IMR-90 (cell line): ENCODE data around the gene GBF1. TPM values are rescaled to one million over a fixed set of nuclear protein-coding genes. Genes with fewer than 3 reads are reported as not detected.

Source experiments
- ATAC-seq: fragments of 200-7000 bp; cut with Tn5 transposase; 2 replicates; pipeline ENCODE4 v1.9.1; 2020; ENCODE audit warnings: low read depth, mild to moderate bottlenecking, moderate library complexity
- BruUV-seq: library from RNA; stranded (reverse); fragments of 400-500 nt; replicated peaks from 2 replicates; lab custom pipeline; 2021; lab: Mats Ljungman, UMichigan
- CTCF ChIA-PET: fragments of 300-600 bp; formaldehyde crosslinking; extraction: SDS; loops from one replicate; lab custom pipeline; 2021; ENCODE audit warnings: antibody characterized with exemption; lab: Yijun Ruan, JAX
- POLR2A ChIA-PET: fragments of 300-600 bp; sonication (Branson Sonifier 250); formaldehyde crosslinking; loops from one replicate; lab custom pipeline; 2022; ENCODE audit warnings: antibody characterized with exemption; ENCODE audit not compliant: unreplicated experiment; lab: Charles Lee
- DNase-seq: peaks from one replicate; pipeline ENCODE4 v3.0.0; 2013
- H2AFZ ChIP-seq: replicated peaks from 2 replicates; pipeline ENCODE3; 2013; ENCODE audit warnings: low read length, mild to moderate bottlenecking; ENCODE audit not compliant: poor library complexity
- H2AK5ac ChIP-seq: 2 replicates; pipeline ENCODE4 v1.6.1; 2013; ENCODE audit warnings: low read depth, low read length, inconsistent platforms
- H2AK9ac ChIP-seq: replicated peaks from 2 replicates; pipeline ENCODE3; 2013; ENCODE audit warnings: mild to moderate bottlenecking, low read depth, low read length, moderate library complexity; ENCODE audit not compliant: poor library complexity
- H2BK120ac ChIP-seq: 2 replicates; pipeline ENCODE4 v1.6.1; 2013; ENCODE audit warnings: low read depth, low read length, inconsistent platforms
- H2BK15ac ChIP-seq: 3 replicates; pipeline ENCODE4 v1.6.1; 2013; ENCODE audit warnings: low read depth, low read length, inconsistent platforms
- H2BK20ac ChIP-seq: 2 replicates; pipeline ENCODE4 v1.6.1; 2013; ENCODE audit warnings: low read depth, mild to moderate bottlenecking, inconsistent platforms, low read length, moderate library complexity
- H2BK5ac ChIP-seq: 2 replicates; pipeline ENCODE4 v1.6.1; 2013; ENCODE audit warnings: mild to moderate bottlenecking, low read depth, low read length, inconsistent platforms; ENCODE audit not compliant: poor library complexity, severe bottlenecking
- H3K14ac ChIP-seq: replicated peaks from 2 replicates; pipeline ENCODE4 v1.6.1; 2013; ENCODE audit warnings: low read depth, low read length, inconsistent platforms
- H3K18ac ChIP-seq: 2 replicates; pipeline ENCODE4 v1.6.1; 2013; ENCODE audit warnings: low read depth, low read length, control low read depth
- H3K23ac ChIP-seq: 2 replicates; pipeline ENCODE4 v1.6.1; 2013; ENCODE audit warnings: low read depth, low read length, inconsistent platforms
- H3K27ac ChIP-seq: 2 replicates; pipeline ENCODE4 v1.5.1; 2013; ENCODE audit warnings: mild to moderate bottlenecking, control low read depth, low read length; ENCODE audit not compliant: insufficient read depth
- H3K27me3 ChIP-seq: 2 replicates; pipeline ENCODE4 v1.6.1; 2013; ENCODE audit warnings: low read length; ENCODE audit not compliant: control insufficient read depth, insufficient read depth
- H3K36me3 ChIP-seq: 2 replicates; pipeline ENCODE4 v1.6.1; 2013; ENCODE audit warnings: low read length, mixed read lengths; ENCODE audit not compliant: control insufficient read depth, insufficient read depth
- H3K4ac ChIP-seq: 2 replicates; pipeline ENCODE4 v1.6.1; 2013; ENCODE audit warnings: low read depth, low read length, inconsistent platforms
- H3K4me1 ChIP-seq: 2 replicates; pipeline ENCODE4 v1.6.1; 2013; ENCODE audit warnings: low read length, mixed read lengths; ENCODE audit not compliant: control insufficient read depth, insufficient read depth
- H3K4me2 ChIP-seq: 2 replicates; pipeline ENCODE4 v1.6.1; 2013; ENCODE audit warnings: low read depth, mild to moderate bottlenecking, control low read depth, low read length, moderate library complexity
- H3K4me3 ChIP-seq: 2 replicates; pipeline ENCODE4 v1.5.1; 2013; ENCODE audit warnings: low read depth, mild to moderate bottlenecking, control low read depth, low read length, moderate library complexity; ENCODE audit not compliant: insufficient read depth
- H3K56ac ChIP-seq: 2 replicates; pipeline ENCODE4 v1.6.1; 2013; ENCODE audit warnings: low read length, inconsistent platforms; ENCODE audit not compliant: insufficient read depth; ENCODE audit errors: extremely low read depth
- H3K79me1 ChIP-seq, 2 experiments: 2 replicates each; pipeline ENCODE4 v1.6.1; 2013; ENCODE audit warnings: low read length in 2 of 2, inconsistent platforms in 1 of 2, low read depth in 1 of 2
- H3K9ac ChIP-seq: 2 replicates; pipeline ENCODE4 v1.6.1; 2013; ENCODE audit warnings: low read depth, low read length, control low read depth
- H3K9me1 ChIP-seq: 2 replicates; pipeline ENCODE4 v1.6.1; 2013; ENCODE audit warnings: low read length, inconsistent platforms; ENCODE audit not compliant: insufficient read depth
- H3K9me3 ChIP-seq: 2 replicates; pipeline ENCODE4 v1.6.1; 2013; ENCODE audit warnings: low read length; ENCODE audit not compliant: control insufficient read depth, insufficient read depth
- H4K20me1 ChIP-seq: 2 replicates; pipeline ENCODE4 v1.6.1; 2013; ENCODE audit warnings: low read length, inconsistent platforms; ENCODE audit not compliant: insufficient read depth
- H4K5ac ChIP-seq: 2 replicates; pipeline ENCODE4 v1.6.1; 2013; ENCODE audit warnings: mild to moderate bottlenecking, low read depth, low read length, control low read depth
- H4K8ac ChIP-seq, 2 experiments: 2 replicates each; pipeline ENCODE4 v1.6.1; 2013; ENCODE audit warnings: low read depth in 2 of 2, low read length in 2 of 2, control low read depth in 1 of 2, inconsistent platforms in 1 of 2
- H4K91ac ChIP-seq: 2 replicates; pipeline ENCODE4 v1.6.1; 2013; ENCODE audit warnings: low read depth, low read length, inconsistent platforms; ENCODE audit not compliant: insufficient read depth
- BHLHE40 ChIP-seq: fragments of 150-350 bp; IDR thresholded peaks from 2 replicates; pipeline ENCODE4 v1.6.1; 2016; ENCODE audit warnings: mild to moderate bottlenecking, low read depth, low read length
- CEBPB ChIP-seq: IDR thresholded peaks from 2 replicates; pipeline ENCODE4 v1.6.1; 2012; ENCODE audit warnings: low read depth, low read length, improper control_type of control experiment
- CHD1 ChIP-seq: IDR thresholded peaks from 2 replicates; pipeline ENCODE4 v1.6.1; 2012; ENCODE audit warnings: low read depth, low read length, improper control_type of control experiment
- ELK1 ChIP-seq: fragments of 150-350 bp; IDR thresholded peaks from 2 replicates; pipeline ENCODE4 v1.6.1; 2016; ENCODE audit warnings: low read depth, mild to moderate bottlenecking, low read length, moderate library complexity, borderline replicate concordance
- FOS ChIP-seq: fragments of 150-350 bp; IDR thresholded peaks from 2 replicates; pipeline ENCODE4 v1.6.1; 2016; ENCODE audit warnings: low read depth, low read length
- MAFK ChIP-seq: IDR thresholded peaks from 2 replicates; pipeline ENCODE4 v1.6.1; 2012; ENCODE audit warnings: low read depth, low read length, improper control_type of control experiment
- MAZ ChIP-seq: IDR thresholded peaks from 2 replicates; pipeline ENCODE4 v1.6.1; 2012; ENCODE audit warnings: low read depth, mild to moderate bottlenecking, low read length, improper control_type of control experiment, moderate library complexity, borderline replicate concordance
- MXI1 ChIP-seq: IDR thresholded peaks from 2 replicates; pipeline ENCODE4 v1.6.1; 2012; ENCODE audit warnings: low read depth, mild to moderate bottlenecking, low read length, moderate library complexity, borderline replicate concordance
- NFE2L2 ChIP-seq: fragments of 150-350 bp; IDR thresholded peaks from 2 replicates; pipeline ENCODE4 v1.6.1; 2016; ENCODE audit warnings: low read depth, mild to moderate bottlenecking, low read length
- POLR2A ChIP-seq: IDR thresholded peaks from 2 replicates; pipeline ENCODE4 v1.6.1; 2012; ENCODE audit warnings: mild to moderate bottlenecking, low read depth, low read length
- RAD21 ChIP-seq: IDR thresholded peaks from 2 replicates; pipeline ENCODE4 v1.6.1; 2012; ENCODE audit warnings: low read length, improper control_type of control experiment
- RCOR1 ChIP-seq: IDR thresholded peaks from 2 replicates; pipeline ENCODE4 v1.6.1; 2012; ENCODE audit warnings: mild to moderate bottlenecking, low read length, improper control_type of control experiment; ENCODE audit not compliant: insufficient replicate concordance
- RFX5 ChIP-seq: IDR thresholded peaks from 2 replicates; pipeline ENCODE4 v1.8.0; 2012; ENCODE audit warnings: low read depth, mild to moderate bottlenecking, low read length, moderate library complexity
- SMC3 ChIP-seq: fragments of 150-350 bp; IDR thresholded peaks from 2 replicates; pipeline ENCODE4 v1.6.1; 2016; ENCODE audit warnings: low read depth, mild to moderate bottlenecking, antibody characterized with exemption, low read length, moderate library complexity
- WGBS, 2 experiments: methylation state at CpG; one replicate each; pipeline versions ENCODE4 v1.1.5 to v1.1.7; 2013; ENCODE audit warnings: missing lambda C conversion rate in 2 of 2; ENCODE audit not compliant: insufficient read length in 1 of 2; ENCODE audit errors: extremely low coverage in 2 of 2; 5-methylcytosine and 5-hydroxymethylcytosine counted together
- dilution Hi-C: fragments of 300-500 bp; cut with HindIII; formaldehyde crosslinking; loops from one replicate; pipeline ENCODE4 v1.14.3; 2018; ENCODE audit warnings: low sequenced_read_pairs; ENCODE audit not compliant: unreplicated experiment
- in situ Hi-C: fragments of 300-500 bp; cut with MboI; formaldehyde crosslinking; loops from 3 replicates; pipeline ENCODE4 v1.14.3; 2019; ENCODE audit warnings: low sequenced_read_pairs, inconsistent platforms, mixed read lengths
- intact Hi-C: fragments of 100-400 bp; cut with micrococcal nuclease; formaldehyde crosslinking; loops from 2 replicates; pipeline ENCODE4 v1.10.0; 2022
- polyA plus RNA-seq, 3 experiments: library from polyadenylated mRNA; depleted of rRNA; stranded (reverse); fragments of >200 nt; gene quantifications; 2 replicates each; pipeline ENCODE4 v1.2.3, GENCODE V29; 2012; ENCODE audit warnings: low replicate concordance in 1 of 3
- total RNA-seq: library from RNA; depleted of rRNA; stranded (reverse); fragments of >200 nt; gene quantifications from 2 replicates; pipeline ENCODE4 v1.2.3, GENCODE V29; 2012
- TF ChIP-seq, protein P1 (sequence below): conservative IDR thresholded peaks from 2 replicates; pipeline ENCODE4 v1.5.1; 2012; ENCODE audit warnings: mild to moderate bottlenecking, low read depth, low read length, improper control_type of control experiment
- TF ChIP-seq, protein P2 (sequence below): fragments of 150-350 bp; IDR thresholded peaks from 2 replicates; pipeline ENCODE4 v1.6.1; 2017; ENCODE audit warnings: mild to moderate bottlenecking, antibody characterized with exemption, low read length, low read depth

Gene GBF1
- total and polyA plus RNA-seq, 2 of the 4 experiments (the other 2 are of a cell fraction) = 38.7 to 40.1 TPM

GRCh38 chr10:102261842-102262241, 16.5 kb downstream of the GBF1 start:
- in situ Hi-C loops = no loop called here
- peaks cover 16% of the 10 kb centered on the region for H3K36me3 ChIP-seq

More at GRCh38 chr10:102261842-102262241, 16.5 kb downstream of the GBF1 start:
- Histone ChIP-seq H3K4me2 (no peak overlapping the region), H4K20me1 (peaks cover 71% of the 10 kb centered on the region), H2AFZ (no peak overlapping the region), H3K9me1 (peaks cover 26% of the 10 kb centered on the region), H2BK120ac (no peak overlapping the region), H2AK9ac (no peak overlapping the region), H2BK20ac (no peak overlapping the region), H3K18ac (no peak overlapping the region), H3K9ac (no peak overlapping the region), H3K56ac (no peak overlapping the region), H2BK15ac (no peak overlapping the region), H3K9me3 (no peaks in the 10 kb centered on the region), H4K8ac (no peak overlapping the region), H3K4ac (no peak overlapping the region), H2BK5ac (no peak overlapping the region), H3K14ac (no peak overlapping the region), H4K5ac (no peak overlapping the region), H4K91ac (no peak overlapping the region), H3K4me1 (peaks cover 6% of the 10 kb centered on the region), H3K4me3 (no peak overlapping the region), H3K79me1 (peaks cover 27 to 81% of the 10 kb centered on the region in 2 experiments), H3K23ac (no peak overlapping the region), H2AK5ac (no peak overlapping the region), H3K27me3 (no peaks in the 10 kb centered on the region), H3K27ac (no peak overlapping the region)
- 100% methylated on average over 2 of the region's 6 CpGs; no CpG with 5 or more reads in 1 of the 2 experiments for WGBS, 2 experiments
- BruUV-seq = no TSS peak
- DNase-seq (no peak), ATAC-seq (no peak)
- TF ChIP-seq, protein P1, sequence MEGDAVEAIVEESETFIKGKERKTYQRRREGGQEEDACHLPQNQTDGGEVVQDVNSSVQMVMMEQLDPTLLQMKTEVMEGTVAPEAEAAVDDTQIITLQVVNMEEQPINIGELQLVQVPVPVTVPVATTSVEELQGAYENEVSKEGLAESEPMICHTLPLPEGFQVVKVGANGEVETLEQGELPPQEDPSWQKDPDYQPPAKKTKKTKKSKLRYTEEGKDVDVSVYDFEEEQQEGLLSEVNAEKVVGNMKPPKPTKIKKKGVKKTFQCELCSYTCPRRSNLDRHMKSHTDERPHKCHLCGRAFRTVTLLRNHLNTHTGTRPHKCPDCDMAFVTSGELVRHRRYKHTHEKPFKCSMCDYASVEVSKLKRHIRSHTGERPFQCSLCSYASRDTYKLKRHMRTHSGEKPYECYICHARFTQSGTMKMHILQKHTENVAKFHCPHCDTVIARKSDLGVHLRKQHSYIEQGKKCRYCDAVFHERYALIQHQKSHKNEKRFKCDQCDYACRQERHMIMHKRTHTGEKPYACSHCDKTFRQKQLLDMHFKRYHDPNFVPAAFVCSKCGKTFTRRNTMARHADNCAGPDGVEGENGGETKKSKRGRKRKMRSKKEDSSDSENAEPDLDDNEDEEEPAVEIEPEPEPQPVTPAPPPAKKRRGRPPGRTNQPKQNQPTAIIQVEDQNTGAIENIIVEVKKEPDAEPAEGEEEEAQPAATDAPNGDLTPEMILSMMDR = no peak
- TF ChIP-seq RAD21 (no peak), FOS (no peak), RFX5 (no peak), MAZ (no peak), ELK1 (no peak), NFE2L2 (no peak), BHLHE40 (no peak), MAFK (no peak), RCOR1 (no peak), POLR2A (no peak), SMC3 (no peak), CHD1 (no peak), MXI1 (no peak), CEBPB (no peak)
- TF ChIP-seq, protein P2, sequence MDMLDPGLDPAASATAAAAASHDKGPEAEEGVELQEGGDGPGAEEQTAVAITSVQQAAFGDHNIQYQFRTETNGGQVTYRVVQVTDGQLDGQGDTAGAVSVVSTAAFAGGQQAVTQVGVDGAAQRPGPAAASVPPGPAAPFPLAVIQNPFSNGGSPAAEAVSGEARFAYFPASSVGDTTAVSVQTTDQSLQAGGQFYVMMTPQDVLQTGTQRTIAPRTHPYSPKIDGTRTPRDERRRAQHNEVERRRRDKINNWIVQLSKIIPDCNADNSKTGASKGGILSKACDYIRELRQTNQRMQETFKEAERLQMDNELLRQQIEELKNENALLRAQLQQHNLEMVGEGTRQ = no peak
- intact Hi-C loops = loop anchor here (5.0 kb wide), 1 partner anchor 35 kb away; no protein-coding TSS in a partner anchor
- POLR2A ChIA-PET = no interaction called here
- CTCF ChIA-PET = no interaction called here
- dilution Hi-C loops = no loop called here
